Adrenal gland (tissue), 5 donors: Measurements from ENCODE around the gene PRDM11.

Experiments
- POLR2A ChIP-seq, 2 donors: fragments of 450-650 bp; IDR thresholded peaks; one replicate each; pipeline ENCODE4 v1.6.1; 2017; ENCODE audit warnings: antibody characterized with exemption in 2 of 2, mild to moderate bottlenecking in 2 of 2, moderate library complexity in 1 of 2
- TF ChIP-seq, protein P1 (sequence below), 6 experiments: fragments of 450-650 bp in 4 of 6; fragments of 200-600 bp in 2 of 6; sonication (generic) in 1 of 6; IDR thresholded peaks; 1 replicate in 5 of 6; 2 replicates in 1 of 6; pipeline versions ENCODE4 v1.5.1 to v1.8.0; 2016 to 2021; ENCODE audit warnings: antibody characterized with exemption in 6 of 6, mild to moderate bottlenecking in 2 of 6, moderate library complexity in 1 of 6
- donor health status: DM: no; HTN: no; CAD: no.

DNA sequence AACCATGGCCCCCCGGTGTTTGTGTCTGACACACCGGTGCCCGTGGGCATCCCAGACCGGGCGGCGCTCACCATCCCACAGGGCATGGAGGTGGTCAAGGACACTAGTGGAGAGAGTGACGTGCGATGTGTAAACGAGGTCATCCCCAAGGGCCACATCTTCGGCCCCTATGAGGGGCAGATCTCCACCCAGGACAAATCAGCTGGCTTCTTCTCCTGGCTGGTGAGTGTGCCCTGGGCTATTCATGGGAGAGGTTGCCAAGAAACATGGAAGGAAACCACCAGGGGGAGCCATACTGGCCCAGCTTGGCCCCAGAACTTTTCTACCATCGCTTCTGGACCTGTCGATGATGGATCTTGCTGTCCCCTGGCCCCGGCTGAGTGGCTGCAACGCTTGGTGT is 36.5 kb downstream of the PRDM11 start:
- TF ChIP-seq, protein P1, sequence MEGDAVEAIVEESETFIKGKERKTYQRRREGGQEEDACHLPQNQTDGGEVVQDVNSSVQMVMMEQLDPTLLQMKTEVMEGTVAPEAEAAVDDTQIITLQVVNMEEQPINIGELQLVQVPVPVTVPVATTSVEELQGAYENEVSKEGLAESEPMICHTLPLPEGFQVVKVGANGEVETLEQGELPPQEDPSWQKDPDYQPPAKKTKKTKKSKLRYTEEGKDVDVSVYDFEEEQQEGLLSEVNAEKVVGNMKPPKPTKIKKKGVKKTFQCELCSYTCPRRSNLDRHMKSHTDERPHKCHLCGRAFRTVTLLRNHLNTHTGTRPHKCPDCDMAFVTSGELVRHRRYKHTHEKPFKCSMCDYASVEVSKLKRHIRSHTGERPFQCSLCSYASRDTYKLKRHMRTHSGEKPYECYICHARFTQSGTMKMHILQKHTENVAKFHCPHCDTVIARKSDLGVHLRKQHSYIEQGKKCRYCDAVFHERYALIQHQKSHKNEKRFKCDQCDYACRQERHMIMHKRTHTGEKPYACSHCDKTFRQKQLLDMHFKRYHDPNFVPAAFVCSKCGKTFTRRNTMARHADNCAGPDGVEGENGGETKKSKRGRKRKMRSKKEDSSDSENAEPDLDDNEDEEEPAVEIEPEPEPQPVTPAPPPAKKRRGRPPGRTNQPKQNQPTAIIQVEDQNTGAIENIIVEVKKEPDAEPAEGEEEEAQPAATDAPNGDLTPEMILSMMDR (IDR thresholded peaks at IDR 0.05) = peak; percentile 20 to 57 (median 39)
- no peak for TF ChIP-seq POLR2A (IDR thresholded peaks at IDR 0.05)
